SIG-M5 (cell line): Measurements from ENCODE around the gene CDCA3.

Experiments used
- DNase-seq: peaks from one replicate; lab custom pipeline; 2025; lab: John Stamatoyannopoulos, UW

CDCA3 gene

GRCh38 chr12:6820166-6820565 is 30.9 kb downstream of the CDCA3 start:
- DNase-seq, result no peak

DNA sequence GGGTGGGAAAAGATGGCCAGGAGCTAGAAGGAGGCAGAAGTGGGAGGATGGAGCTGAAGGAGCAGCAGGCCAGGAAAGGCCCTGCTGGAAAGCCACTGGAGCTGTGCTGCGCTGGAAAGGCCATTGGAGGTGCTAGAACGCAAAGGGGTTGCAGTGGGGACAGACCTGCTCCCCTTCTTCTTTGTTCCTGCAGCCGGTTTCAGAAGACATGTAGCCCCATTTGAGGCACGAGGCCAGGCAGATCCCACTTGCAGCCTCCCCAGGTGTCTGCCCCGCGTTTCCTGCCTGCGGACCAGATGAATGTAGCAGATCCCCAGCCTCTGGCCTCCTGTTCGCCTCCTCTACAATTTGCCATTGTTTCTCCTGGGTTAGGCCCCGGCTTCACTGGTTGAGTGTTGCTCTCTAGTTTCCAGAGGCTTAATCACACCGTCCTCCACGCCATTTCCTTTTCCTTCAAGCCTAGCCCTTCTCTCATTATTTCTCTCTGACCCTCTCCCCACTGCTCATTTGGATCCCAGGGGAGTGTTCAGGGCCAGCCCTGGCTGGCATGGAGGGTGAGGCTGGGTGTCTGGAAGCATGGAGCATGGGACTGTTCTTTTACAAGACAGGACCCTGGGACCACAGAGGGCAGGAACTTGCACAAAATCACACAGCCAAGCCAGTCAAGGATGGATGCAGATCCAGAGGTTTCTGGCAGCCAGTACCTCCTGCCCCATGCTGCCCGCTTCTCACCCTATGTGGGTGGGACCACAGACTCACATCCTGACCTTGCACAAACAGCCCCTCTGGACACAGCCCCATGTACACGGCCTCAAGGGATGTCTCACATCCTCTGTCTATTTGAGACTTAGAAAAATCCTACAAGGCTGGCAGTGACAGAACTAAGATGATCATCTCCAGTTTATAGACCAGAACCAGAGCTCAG is 31.7 kb downstream of the CDCA3 start:
- DNase-seq, result no peak

DNA sequence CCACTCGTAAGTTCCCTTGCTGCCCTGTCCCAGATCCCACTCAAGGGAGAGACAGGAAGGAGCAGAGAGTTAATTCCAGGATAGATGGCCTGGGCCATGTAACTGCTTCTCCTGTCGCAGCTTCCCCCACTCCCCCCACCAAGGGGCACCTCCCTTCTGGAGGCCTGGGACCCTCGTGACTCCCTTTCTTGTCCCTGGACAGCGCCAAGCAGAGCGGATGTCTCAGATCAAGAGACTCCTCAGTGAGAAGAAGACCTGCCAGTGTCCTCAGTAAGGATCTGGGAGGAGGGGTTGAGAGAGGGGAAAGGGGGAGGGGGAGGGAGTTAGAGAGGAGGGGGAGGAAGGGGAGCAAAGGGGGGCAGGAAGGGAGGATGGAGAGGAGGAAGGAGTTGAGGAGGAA is 32.4 kb downstream of the CDCA3 start:
- DNase-seq, result no peak

GRCh38 chr12:6818222-6818621 is 32.9 kb downstream of the CDCA3 start:
- no peak for DNase-seq

- DNase-seq, result no peak
These were observed 33.4 kb downstream of the CDCA3 start for GRCh38 chr12:6817662-6818157.

DNA sequence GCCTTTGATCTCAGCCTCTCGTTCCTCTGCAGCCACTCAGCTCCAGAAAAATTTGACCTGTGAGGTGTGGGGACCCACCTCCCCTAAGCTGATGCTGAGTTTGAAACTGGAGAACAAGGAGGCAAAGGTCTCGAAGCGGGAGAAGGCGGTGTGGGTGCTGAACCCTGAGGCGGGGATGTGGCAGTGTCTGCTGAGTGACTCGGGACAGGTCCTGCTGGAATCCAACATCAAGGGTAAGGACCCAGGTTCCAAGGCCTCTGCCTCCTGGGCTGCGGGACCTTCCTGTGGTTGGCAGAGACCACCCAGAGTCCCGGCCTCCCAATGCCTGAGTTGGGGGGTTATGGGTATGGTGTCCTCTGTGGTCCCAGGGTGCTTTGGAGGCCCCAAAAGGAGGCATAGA is 34.0 kb downstream of the CDCA3 start:
- DNase-seq, result no peak

GRCh38 chr12:6816598-6816997 is 34.5 kb downstream of the CDCA3 start:
- no peak for DNase-seq

GRCh38 chr12:6813363-6813762 is 37.7 kb downstream of the CDCA3 start:
- DNase-seq, result no peak

- DNase-seq, result no peak
These were observed 40.3 kb downstream of the CDCA3 start for GRCh38 chr12:6810758-6811157.

GRCh38 chr12:6809056-6809455 is 42.0 kb downstream of the CDCA3 start:
- no peak for DNase-seq

DNA sequence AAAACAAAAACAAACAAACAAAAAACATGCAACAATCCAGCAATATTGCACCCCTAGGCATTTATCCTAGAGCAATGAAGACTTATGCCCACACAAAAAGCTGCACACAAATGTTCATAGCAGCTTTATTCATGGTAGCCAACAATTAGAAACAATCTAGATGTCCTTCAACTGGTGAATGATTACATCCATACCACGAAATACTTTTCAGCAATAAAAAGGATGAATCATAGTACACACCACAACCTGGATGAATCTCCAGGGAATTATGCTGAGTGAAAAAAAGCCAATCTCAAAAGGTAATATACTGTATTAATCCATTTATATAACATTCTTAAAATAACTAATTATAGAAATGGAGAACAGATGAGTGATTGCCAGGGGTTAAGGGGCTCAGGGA is 43.9 kb downstream of the CDCA3 start:
- no peak for DNase-seq

DNA sequence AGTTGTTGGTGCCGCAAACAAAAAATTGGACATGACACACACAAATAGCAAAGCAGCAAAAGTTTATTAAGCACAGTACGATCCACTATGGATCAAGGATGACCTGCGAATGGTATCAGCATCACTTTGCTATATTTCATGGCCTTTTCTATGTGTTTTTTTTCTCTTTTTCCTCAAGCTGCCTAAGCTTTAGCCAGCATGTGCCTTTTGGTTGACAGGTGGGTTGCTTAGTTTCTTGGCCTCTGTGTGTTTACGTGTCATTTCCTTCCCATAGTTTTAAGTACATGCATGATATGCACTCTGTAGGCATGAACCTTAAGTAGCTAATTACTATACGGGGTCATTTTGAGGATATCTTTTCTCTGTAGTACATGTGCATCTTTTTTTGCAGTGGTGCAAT is 51.9 kb downstream of the CDCA3 start:
- DNase-seq, result no peak
